ENCODE measurements around the gene SP1. TPM values are rescaled to one million over a fixed set of nuclear protein-coding genes. Genes with fewer than 3 reads are reported as not detected.
"Not testable (repeated sequence)": the region's sequence is repeated elsewhere in the genome, so short reads cannot be mapped to it uniquely, and the experiment has no call there.

Gene SP1
- total RNA-seq, 1 donor = 45.3 TPM

DNA sequence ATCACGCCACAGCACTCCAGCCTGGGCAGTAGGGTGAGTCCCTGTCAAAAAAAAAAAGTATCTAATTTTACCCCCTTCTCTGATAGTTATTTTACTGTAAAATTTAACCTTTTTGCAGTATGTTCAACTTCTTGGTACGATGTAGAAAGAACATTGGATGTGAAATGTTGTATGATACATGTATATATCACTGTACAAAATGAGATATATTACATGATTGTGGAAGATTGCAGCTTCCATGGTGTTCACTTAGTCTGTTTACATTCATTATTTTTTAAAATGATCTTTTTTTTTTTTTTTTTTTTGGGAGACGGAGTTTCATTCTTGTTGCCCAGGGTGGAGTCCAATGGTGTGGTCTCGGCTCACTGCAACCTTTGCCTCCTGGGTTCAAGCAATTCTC is 9.0 kb downstream of the SP1 start:
- no peak for DNase-seq (ENCODE audit: low read depth)
- TF ChIP-seq, protein P1, sequence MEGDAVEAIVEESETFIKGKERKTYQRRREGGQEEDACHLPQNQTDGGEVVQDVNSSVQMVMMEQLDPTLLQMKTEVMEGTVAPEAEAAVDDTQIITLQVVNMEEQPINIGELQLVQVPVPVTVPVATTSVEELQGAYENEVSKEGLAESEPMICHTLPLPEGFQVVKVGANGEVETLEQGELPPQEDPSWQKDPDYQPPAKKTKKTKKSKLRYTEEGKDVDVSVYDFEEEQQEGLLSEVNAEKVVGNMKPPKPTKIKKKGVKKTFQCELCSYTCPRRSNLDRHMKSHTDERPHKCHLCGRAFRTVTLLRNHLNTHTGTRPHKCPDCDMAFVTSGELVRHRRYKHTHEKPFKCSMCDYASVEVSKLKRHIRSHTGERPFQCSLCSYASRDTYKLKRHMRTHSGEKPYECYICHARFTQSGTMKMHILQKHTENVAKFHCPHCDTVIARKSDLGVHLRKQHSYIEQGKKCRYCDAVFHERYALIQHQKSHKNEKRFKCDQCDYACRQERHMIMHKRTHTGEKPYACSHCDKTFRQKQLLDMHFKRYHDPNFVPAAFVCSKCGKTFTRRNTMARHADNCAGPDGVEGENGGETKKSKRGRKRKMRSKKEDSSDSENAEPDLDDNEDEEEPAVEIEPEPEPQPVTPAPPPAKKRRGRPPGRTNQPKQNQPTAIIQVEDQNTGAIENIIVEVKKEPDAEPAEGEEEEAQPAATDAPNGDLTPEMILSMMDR (IDR thresholded peaks at IDR 0.05; ENCODE audit: insufficient read depth, low read depth, low read length) = no peak
- H3K4me3 ChIP-seq (ENCODE audit: low read depth, low read length) = peak overlapping the region; percentile 10

DNA sequence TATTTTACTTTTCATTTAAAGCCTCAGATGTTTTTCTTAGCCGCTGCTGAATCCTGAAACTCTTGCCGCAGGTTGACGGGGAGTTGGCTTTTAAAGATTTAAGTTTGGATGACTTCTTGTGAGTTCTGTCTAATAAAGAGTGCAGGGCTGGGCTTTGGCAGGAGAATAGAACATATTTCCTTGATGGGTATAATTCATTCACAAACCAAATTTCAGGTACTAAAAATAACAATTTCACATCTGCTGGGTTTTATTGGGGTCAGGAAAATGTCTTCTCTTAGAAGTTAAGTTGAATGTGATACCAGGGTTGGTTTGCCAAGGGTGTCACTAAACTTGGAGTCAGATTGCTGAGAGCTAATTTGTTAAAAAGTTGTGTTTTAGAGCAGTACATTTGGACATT is 9.7 kb downstream of the SP1 start:
- no peak for DNase-seq (ENCODE audit: low read depth)
- TF ChIP-seq, protein P1 (IDR thresholded peaks at IDR 0.05; ENCODE audit: insufficient read depth, low read depth, low read length) = no peak
- no peak overlapping the region for H3K4me3 ChIP-seq (ENCODE audit: low read depth, low read length)

DNA sequence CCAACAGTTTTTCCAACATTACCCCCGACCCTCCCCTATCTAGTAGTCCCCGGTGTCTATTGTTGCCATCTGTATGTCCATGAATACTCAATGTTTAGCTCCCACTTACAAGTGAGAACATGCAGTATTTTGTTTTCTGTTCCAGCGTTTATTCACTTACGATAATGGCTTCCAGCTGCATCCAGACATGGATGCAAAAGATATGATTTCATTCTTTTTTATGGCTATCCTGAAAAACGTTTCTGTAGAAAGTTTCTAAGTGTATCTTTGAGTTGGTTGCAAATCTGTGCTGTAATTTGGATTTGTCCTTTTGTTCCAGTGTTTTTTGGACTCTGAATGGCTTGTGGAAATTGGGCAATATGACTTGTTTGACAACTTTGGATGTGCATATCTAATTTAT is 11.7 kb downstream of the SP1 start:
- no peak overlapping the region for H3K4me3 ChIP-seq (ENCODE audit: low read depth, low read length)
- TF ChIP-seq, protein P1 (IDR thresholded peaks at IDR 0.05; ENCODE audit: insufficient read depth, low read depth, low read length) = no peak
- no peak for DNase-seq (ENCODE audit: low read depth)

DNA sequence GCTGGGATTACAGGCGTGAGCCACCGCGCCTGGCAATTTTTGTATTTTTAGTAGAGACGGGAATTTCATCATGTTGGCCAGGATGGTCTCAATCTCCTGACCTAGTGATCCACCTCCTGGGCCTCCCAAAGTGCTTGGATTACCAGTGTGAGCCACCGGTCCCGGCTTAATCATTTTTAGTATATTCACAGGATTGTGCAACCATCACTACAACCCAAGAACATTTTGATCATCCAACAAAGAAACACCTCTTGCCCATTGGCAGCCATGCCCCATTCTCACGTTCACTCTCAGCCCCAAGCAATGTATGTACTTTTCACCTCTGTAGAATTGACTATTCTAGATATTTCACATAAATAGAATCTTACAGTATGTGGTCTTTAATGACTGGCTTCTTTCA is 19.9 kb downstream of the SP1 start:
- TF ChIP-seq, protein P1 (IDR thresholded peaks at IDR 0.05; ENCODE audit: insufficient read depth, low read depth, low read length) = no peak
- no peak for DNase-seq (ENCODE audit: low read depth)
- no peak overlapping the region for H3K4me3 ChIP-seq (ENCODE audit: low read depth, low read length)

DNA sequence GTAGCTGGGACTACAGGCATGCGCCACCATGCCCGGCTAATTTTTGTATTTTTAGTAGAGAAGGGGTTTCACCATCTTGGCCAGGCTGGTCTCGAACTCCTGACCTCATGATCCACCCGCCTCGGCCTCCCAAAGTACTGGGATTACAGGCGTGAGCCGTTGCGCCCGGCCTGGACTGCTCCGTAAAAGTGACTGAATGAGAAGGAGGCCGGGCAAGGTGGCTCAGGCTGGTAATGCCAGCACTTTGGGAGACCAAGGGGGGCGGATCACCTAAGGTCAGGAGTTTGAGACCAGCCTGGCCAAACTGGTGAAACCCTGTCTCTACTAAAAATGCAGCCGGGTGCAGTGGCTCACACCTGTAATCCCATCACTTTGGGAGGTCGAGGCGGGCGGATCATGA is 22.4 kb downstream of the SP1 start:
- not testable (repeated sequence) for DNase-seq (ENCODE audit: low read depth)

GRCh38 chr12:53402871-53403270 is 22.9 kb downstream of the SP1 start:
- no peak overlapping the region for H3K4me3 ChIP-seq (ENCODE audit: low read depth, low read length)
- TF ChIP-seq, protein P1 (IDR thresholded peaks at IDR 0.05; ENCODE audit: insufficient read depth, low read depth, low read length) = no peak
- no peak for DNase-seq (ENCODE audit: low read depth)

More for the DNA sequence above, 22.4 kb downstream of the SP1 start:
- H3K4me3 ChIP-seq (ENCODE audit: low read depth, low read length) = not testable (repeated sequence)

GRCh38 chr12:53410951-53411350 is 31.0 kb downstream of the SP1 start:
- TF ChIP-seq, protein P1 (IDR thresholded peaks at IDR 0.05; ENCODE audit: insufficient read depth, low read depth, low read length) = no peak
- no peak overlapping the region for H3K4me3 ChIP-seq (ENCODE audit: low read depth, low read length)
- no peak for DNase-seq (ENCODE audit: low read depth)

Measured in fibroblast of villous mesenchyme (primary cell).